Right renal cortex interstitium (tissue), 3 donors: ENCODE results near the gene METTL3. TPM values are rescaled to one million over a fixed set of nuclear protein-coding genes. Genes with fewer than 3 reads are reported as not detected.

Experiments
- DNase-seq, 3 donors: peaks; one replicate each; pipeline ENCODE4 v3.0.0-alpha.2; 2013; ENCODE audit warnings: low read depth in 3 of 3, low spot score in 2 of 3
- polyA plus RNA-seq, 3 donors: library from polyadenylated mRNA; unstranded; fragments of 120-200 nt; gene quantifications; one replicate each; pipeline ENCODE4 v1.2.1, GENCODE V29; 2013; ENCODE audit not compliant: insufficient read length in 3 of 3

Gene METTL3
- polyA plus RNA-seq, 3 donors: 91.1 to 99.6 (median 99.0) TPM

- no peak for DNase-seq
Observed at GRCh38 chr14:21486640-21487087, 24.5 kb downstream of the METTL3 start.

DNA sequence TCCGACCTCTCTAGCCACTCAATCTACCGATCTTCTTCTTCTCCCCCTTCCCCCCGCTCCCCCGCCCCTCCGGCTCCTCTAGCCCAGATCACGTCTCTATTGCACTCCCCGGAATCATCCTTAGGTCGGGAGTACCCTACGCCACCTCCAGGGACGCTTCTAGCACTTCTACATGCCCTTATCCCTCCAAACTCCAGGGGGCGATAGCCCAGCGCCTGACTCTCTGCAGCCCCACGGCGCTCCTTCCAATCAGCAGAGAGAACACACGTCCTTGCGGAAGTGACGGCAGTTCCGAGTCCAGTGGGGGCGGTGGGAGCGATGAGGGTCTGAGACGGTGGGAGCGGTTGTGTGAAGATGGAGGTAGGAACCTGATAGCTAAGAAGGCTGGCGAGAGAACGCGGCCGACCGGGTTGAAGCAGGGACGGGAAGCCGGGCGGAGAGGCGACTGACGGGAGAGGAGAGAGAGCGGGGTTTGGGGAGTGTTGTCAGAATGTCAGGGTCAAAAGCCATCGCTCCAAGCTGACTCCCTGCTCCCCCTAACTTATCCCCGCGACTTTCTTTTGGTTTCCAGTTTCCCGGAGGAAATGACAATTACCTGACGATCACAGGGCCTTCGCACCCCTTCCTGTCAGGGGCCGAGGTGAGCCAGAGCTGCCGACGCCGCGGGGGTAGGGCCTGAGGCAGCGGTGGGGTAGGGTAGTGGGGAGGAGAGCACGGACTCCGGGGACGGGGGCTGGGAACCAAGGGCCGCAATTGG lies 34.0 kb downstream of the METTL3 start, which contains the start of the genes RAB2B and TOX4:
Gene RAB2B (minus strand): TSS at position 35 of the 757 bp plus-strand sequence. CDS start 87 bp downstream, outside the sequence.
Gene TOX4 (plus strand): TSS at position 271 of the 757 bp plus-strand sequence. CDS start 84 bp downstream, at position 355.
- peak; percentile 97 to 99 (median 97) for DNase-seq

GRCh38 chr14:21476523-21476924 lies 34.6 kb downstream of the METTL3 start:
- peak in 2 of 3 donors; percentile 65 to 68 for DNase-seq

DNA sequence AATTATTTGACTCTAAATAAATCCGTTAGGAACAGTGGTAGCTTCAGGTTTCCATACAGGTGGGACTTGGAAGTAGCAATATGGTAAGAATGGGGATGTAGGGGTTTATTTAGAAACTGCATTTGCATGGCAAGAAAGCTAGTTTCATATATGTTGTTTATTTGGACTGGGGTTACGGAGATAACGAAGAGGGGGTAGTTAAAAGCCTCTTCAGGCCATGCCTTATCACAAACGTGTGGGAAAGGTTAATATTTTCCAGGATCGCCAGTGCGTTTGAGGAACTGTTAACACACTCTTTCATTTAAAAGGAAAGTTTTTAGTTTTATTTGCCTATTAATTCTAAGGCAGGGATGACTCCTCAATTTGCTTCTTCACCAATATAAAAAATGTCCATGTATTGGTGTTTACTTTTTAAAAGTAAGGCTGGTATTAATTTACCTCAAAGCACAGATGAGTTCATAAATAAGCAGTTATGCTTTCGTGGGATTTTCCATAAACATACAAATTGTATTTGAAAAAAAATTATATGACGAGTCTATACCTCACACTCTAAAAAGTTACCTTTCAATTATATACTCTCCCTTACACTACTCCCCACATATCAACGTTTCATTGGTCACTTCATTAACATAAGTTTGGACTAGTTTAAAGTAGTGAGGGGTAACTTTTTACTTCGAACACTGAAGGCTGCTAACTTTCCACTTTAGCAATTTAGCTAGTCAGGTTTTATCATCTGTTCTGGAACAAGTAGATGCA lies 35.2 kb downstream of the METTL3 start:
- no peak for DNase-seq

- DNase-seq: no peak
Observed at GRCh38 chr14:21467616-21468015, 43.5 kb downstream of the METTL3 start.

GRCh38 chr14:21455912-21456667 lies 55.0 kb downstream of the METTL3 start, which contains the start of gene CHD8:
Gene CHD8, minus strand, starts transcription at chr14:21456123. Its CDS starts 24,480 bp downstream, at chr14:21431643.
- DNase-seq: peak; percentile 98 to 99 (median 98)

DNA sequence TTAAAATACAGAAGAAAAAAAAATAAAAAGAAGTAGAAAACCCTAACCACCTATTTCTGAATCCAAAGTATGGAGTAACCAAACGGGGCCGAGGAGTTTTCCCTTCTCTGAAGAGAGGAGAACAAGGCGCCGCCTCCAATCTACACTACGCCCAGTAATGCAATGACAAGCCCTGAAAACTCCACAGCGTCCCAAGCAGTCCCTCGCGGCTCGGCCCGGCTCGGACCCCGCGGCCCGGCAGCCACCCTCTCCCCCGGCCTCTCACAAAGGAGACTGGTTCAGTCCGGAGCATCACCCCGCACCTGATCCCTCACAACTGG lies 55.6 kb downstream of the METTL3 start:
- DNase-seq: no peak

GRCh38 chr14:21454843-21455544 lies 56.1 kb downstream of the METTL3 start:
- no peak for DNase-seq

GRCh38 chr14:21449899-21450216 lies 61.3 kb downstream of the METTL3 start:
- no peak for DNase-seq

Other genes with a start within 250 kb of the METTL3 start
- gene HNRNPC, start 241.9 kb downstream of the METTL3 start, polyA plus RNA-seq: 1,000 to 10,000 TPM; 1,019 to 1,090 (median 1,089) TPM
- gene RPGRIP1, start 231.3 kb downstream of the METTL3 start, polyA plus RNA-seq: under 1 TPM; 0.39 to 0.65 (median 0.47) TPM
- gene SUPT16H, start 127.3 kb downstream of the METTL3 start, polyA plus RNA-seq: 100 to 1,000 TPM; 151 to 160 (median 158) TPM
- 10 to 100 TPM; 75.2 to 78.5 (median 76.0) TPM for gene CHD8, start 55.2 kb downstream of the METTL3 start, polyA plus RNA-seq
- gene RAB2B, start 34.4 kb downstream of the METTL3 start, polyA plus RNA-seq: 10 to 100 TPM; 40.0 to 42.5 (median 42.1) TPM
- gene TOX4, start 34.1 kb downstream of the METTL3 start, polyA plus RNA-seq: 10 to 100 TPM; 61.7 to 64.5 (median 62.0) TPM
- gene SALL2, start 15.0 kb upstream of the METTL3 start, polyA plus RNA-seq: 10 to 100 TPM; 61.2 to 66.5 (median 65.4) TPM
- gene OR10G3, start 68.7 kb upstream of the METTL3 start, polyA plus RNA-seq: not detected
- not detected for gene OR10G2, start 123.6 kb upstream of the METTL3 start, polyA plus RNA-seq
- gene OR4E2, start 142.5 kb upstream of the METTL3 start, polyA plus RNA-seq: not detected
- gene OR4E1, start 162.5 kb upstream of the METTL3 start, polyA plus RNA-seq: under 1 TPM in 1 of 3 donors, not detected in 2; 0.08 TPM